ENCODE measurements around the gene TRAF4. TPM values are rescaled to one million over a fixed set of nuclear protein-coding genes. Genes with fewer than 3 reads are reported as not detected.

Gene TRAF4
- polyA plus RNA-seq, 3 donors = 0.33 to 38.0 (median 1.0) TPM

DNA sequence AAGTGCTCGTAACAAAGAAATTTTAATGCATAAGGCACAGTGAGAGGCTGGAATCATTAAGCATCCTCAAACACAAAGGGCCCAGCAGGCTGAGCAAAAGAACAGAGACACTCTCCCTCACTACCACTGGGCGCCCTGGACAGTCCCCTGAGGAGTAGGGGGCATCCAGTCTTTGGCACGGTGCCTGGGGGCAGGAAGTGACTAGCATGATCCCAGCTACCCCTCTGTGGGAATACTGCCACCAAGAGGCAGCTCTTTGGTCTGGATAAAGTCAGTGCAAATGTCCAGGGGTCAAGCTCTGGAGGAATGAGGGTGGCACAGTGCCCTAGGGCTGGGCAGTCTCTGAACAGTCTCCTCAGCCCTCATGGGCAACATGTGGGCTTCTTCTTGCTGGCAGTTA, 29.5 kb upstream of the TRAF4 start:
- Mint-ChIP-seq H3K27me3 (ENCODE audit: low read depth in 3 of 3) (peaks cover 1 to 9% (median 2%) of the 10 kb centered on the region in 3 donors), H3K27ac (peak overlapping the region in 2 of 7 donors; percentile 16 to 63), H3K9me3 (no peaks in the 10 kb centered on the region), H3K36me3 (peaks cover 16 to 24% of the 10 kb centered on the region in 2 donors), H3K4me3 (no peak overlapping the region), H3K4me1 (peaks cover 36% of the 10 kb centered on the region)
- H4K20me1 ChIP-seq (ENCODE audit: insufficient read depth, low read length) = no peaks in the 10 kb centered on the region
- H3K36me3 ChIP-seq (replicated peaks in 1 of 2; ENCODE audit: control insufficient read depth in 1 of 2, insufficient read depth in 2 of 2, low read length in 2 of 2) = peaks cover 3 to 21% of the 10 kb centered on the region in 2 donors
- no peak overlapping the region for H3K4me3 ChIP-seq (replicated peaks in 1 of 3; ENCODE audit: low read depth in 2 of 3, low read length in 3 of 3)
- no peak overlapping the region for H3K9ac ChIP-seq (ENCODE audit: insufficient read depth, low read length, poor library complexity, severe bottlenecking)
- H3K27me3 ChIP-seq (ENCODE audit: control insufficient read depth in 2 of 2, insufficient read depth in 2 of 2, low read length in 2 of 2) = no peaks in the 10 kb centered on the region
- no peak overlapping the region for H3K27ac ChIP-seq (ENCODE audit: low read depth in 1 of 2, low read length in 2 of 2)
- no peaks in the 10 kb centered on the region for H3K9me3 ChIP-seq (replicated peaks in 1 of 2; ENCODE audit: control insufficient read depth in 1 of 2, insufficient read depth in 1 of 2, low read length in 2 of 2)
- 100% methylated on average over 1 of the region's 3 CpGs for WGBS (ENCODE audit: insufficient coverage)
- H3K4me2 ChIP-seq (replicated peaks; ENCODE audit: extremely low read depth, low read length, poor library complexity, severe bottlenecking) = no peak overlapping the region
- intact Hi-C loops (cut with micrococcal nuclease) = loop anchor here in 1 of 2 donors (10.0 kb wide), 1 partner anchor 69 kb away; the partner anchor contains the start of gene BLTP2
- peaks cover 8% of the 10 kb centered on the region for H3K79me2 ChIP-seq (ENCODE audit: insufficient read depth, low read length)
- DNase-seq = no peak
- TF ChIP-seq, protein P1, sequence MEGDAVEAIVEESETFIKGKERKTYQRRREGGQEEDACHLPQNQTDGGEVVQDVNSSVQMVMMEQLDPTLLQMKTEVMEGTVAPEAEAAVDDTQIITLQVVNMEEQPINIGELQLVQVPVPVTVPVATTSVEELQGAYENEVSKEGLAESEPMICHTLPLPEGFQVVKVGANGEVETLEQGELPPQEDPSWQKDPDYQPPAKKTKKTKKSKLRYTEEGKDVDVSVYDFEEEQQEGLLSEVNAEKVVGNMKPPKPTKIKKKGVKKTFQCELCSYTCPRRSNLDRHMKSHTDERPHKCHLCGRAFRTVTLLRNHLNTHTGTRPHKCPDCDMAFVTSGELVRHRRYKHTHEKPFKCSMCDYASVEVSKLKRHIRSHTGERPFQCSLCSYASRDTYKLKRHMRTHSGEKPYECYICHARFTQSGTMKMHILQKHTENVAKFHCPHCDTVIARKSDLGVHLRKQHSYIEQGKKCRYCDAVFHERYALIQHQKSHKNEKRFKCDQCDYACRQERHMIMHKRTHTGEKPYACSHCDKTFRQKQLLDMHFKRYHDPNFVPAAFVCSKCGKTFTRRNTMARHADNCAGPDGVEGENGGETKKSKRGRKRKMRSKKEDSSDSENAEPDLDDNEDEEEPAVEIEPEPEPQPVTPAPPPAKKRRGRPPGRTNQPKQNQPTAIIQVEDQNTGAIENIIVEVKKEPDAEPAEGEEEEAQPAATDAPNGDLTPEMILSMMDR (IDR thresholded peaks at IDR 0.05) = no peak
- H2AFZ ChIP-seq (ENCODE audit: insufficient read depth, low read depth, low read length, poor library complexity, severe bottlenecking) = no peak overlapping the region
- H3K4me1 ChIP-seq (ENCODE audit: control insufficient read depth in 1 of 2, insufficient read depth in 2 of 2, low read length in 2 of 2) = peaks cover 42 to 50% of the 10 kb centered on the region in 2 donors

DNA sequence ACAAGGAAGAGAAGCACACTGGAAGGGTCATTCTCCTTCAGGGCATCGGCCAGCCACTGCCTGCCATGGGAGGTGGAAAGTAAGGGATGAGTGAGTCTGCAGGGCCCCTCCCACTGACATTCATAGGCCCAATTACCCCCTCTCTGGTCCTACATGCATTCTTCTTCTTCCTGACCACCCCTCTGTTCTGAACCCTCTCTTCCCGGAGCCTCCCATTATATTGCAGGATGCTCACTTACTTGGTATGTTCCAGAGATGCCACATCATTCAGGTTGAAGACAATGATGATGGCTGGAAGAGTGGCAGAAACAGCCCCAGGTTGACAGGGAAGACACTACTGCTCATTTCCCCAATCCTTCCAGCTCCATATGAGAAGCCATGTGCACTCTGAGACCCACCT, 28.6 kb upstream of the TRAF4 start:
- Mint-ChIP-seq H3K4me1 (peaks cover 35% of the 10 kb centered on the region), H3K36me3 (peaks cover 16 to 24% of the 10 kb centered on the region in 2 donors), H3K27me3 (ENCODE audit: low read depth in 3 of 3) (peaks cover 1 to 9% (median 2%) of the 10 kb centered on the region in 3 donors), H3K4me3 (no peak overlapping the region), H3K9me3 (no peaks in the 10 kb centered on the region), H3K27ac (no peak overlapping the region)
- H3K4me1 ChIP-seq (ENCODE audit: control insufficient read depth in 1 of 2, insufficient read depth in 2 of 2, low read length in 2 of 2) = peaks cover 44 to 57% of the 10 kb centered on the region in 2 donors
- DNase-seq = no peak
- no peaks in the 10 kb centered on the region for H3K27me3 ChIP-seq (ENCODE audit: control insufficient read depth in 2 of 2, insufficient read depth in 2 of 2, low read length in 2 of 2)
- peaks cover 12% of the 10 kb centered on the region for H3K79me2 ChIP-seq (ENCODE audit: insufficient read depth, low read length)
- intact Hi-C loops (cut with micrococcal nuclease) = loop anchor here (5.0 to 10.0 kb wide), 4 partner anchors 53 to 182 kb away; partner anchors contain the start of genes BLTP2 (in 2 of the 2), FLOT2 (in 1 of the 2), SDF2 (in 1 of the 2) and SUPT6H (in 1 of the 2)
- H2AFZ ChIP-seq (ENCODE audit: insufficient read depth, low read depth, low read length, poor library complexity, severe bottlenecking) = no peak overlapping the region
- TF ChIP-seq, protein P1 (IDR thresholded peaks at IDR 0.05) = no peak
- no peak overlapping the region for H3K27ac ChIP-seq (ENCODE audit: low read depth in 1 of 2, low read length in 2 of 2)
- H3K4me3 ChIP-seq (replicated peaks in 1 of 3; ENCODE audit: low read depth in 2 of 3, low read length in 3 of 3) = no peak overlapping the region
- H3K9me3 ChIP-seq (replicated peaks in 1 of 2; ENCODE audit: control insufficient read depth in 1 of 2, insufficient read depth in 1 of 2, low read length in 2 of 2) = no peaks in the 10 kb centered on the region
- peaks cover 3% of the 10 kb centered on the region for H4K20me1 ChIP-seq (ENCODE audit: insufficient read depth, low read length)
- peaks cover 3 to 21% of the 10 kb centered on the region in 2 donors for H3K36me3 ChIP-seq (replicated peaks in 1 of 2; ENCODE audit: control insufficient read depth in 1 of 2, insufficient read depth in 2 of 2, low read length in 2 of 2)
- H3K9ac ChIP-seq (ENCODE audit: insufficient read depth, low read length, poor library complexity, severe bottlenecking) = no peak overlapping the region
- no CpG with 5 or more reads among the region's 2 CpGs for WGBS (ENCODE audit: insufficient coverage)
- H3K4me2 ChIP-seq (replicated peaks; ENCODE audit: extremely low read depth, low read length, poor library complexity, severe bottlenecking) = no peak overlapping the region
